Pancreas (tissue), 10 donors: ENCODE results near the gene ZNF302. TPM values are rescaled to one million over a fixed set of nuclear protein-coding genes. Genes with fewer than 3 reads are reported as not detected.

Experiments
- ATAC-seq, 4 donors: fragments of 200-7000 bp; cut with Tn5 transposase; one replicate each; pipeline versions ENCODE4 v1.8.0 to v1.9.1; 2020; ENCODE audit warnings: mild to moderate bottlenecking in 4 of 4, moderate library complexity in 4 of 4
- DNase-seq, 6 donors: peaks; one replicate each; pipeline ENCODE4 v3.0.0-alpha.2; 2020
- FAIRE-seq: peaks from 2 replicates; lab custom pipeline; 2012; peaks lifted over from hg19 to GRCh38; lab: Jason Lieb, UNC
- H3K27ac ChIP-seq, 4 donors: fragments of 200-600 bp; sonication (generic); 1 replicate in 3 of 4; 2 replicates in 1 of 4; pipeline versions ENCODE4 v1.5.0 to v1.8.0; 2020
- H3K27me3 ChIP-seq, 4 donors: fragments of 200-600 bp; one replicate each; pipeline ENCODE4 v1.8.0; 2021
- H3K36me3 ChIP-seq, 3 donors: fragments of 200-600 bp; sonication (generic) in 1 of 3; one replicate each; pipeline versions ENCODE4 v1.5.0 to v1.8.0; 2020 to 2021
- H3K4me1 ChIP-seq, 3 donors: fragments of 200-600 bp; one replicate each; pipeline ENCODE4 v1.8.0; 2021
- H3K4me3 ChIP-seq, 4 donors: fragments of 200-600 bp; sonication (generic) in 2 of 4; one replicate each; pipeline versions ENCODE4 v1.5.0 to v1.8.0; 2020 to 2021
- H3K9me3 ChIP-seq, 4 donors: fragments of 200-600 bp; one replicate each; pipeline ENCODE4 v1.8.0; 2021
- CTCF ChIP-seq, 4 donors: fragments of 200-600 bp; sonication (generic) in 3 of 4; IDR thresholded peaks; one replicate each; pipeline versions ENCODE4 v1.5.0 to v1.8.0; 2021; ENCODE audit warnings: antibody characterized with exemption in 4 of 4
- WGBS, 2 donors: extraction: QIAGEN DNeasy Blood & Tissue Kit; methylation state at CpG; one replicate each; pipeline ENCODE4 v1.1.7; 2013; 5-methylcytosine and 5-hydroxymethylcytosine counted together
- intact Hi-C, 3 donors: fragments of 100-400 bp; cut with DNase I; formaldehyde crosslinking; loops; one replicate each; pipeline versions ENCODE4 v1.11.1 to v1.14.2; 2022
- polyA plus RNA-seq, 2 donors: library from polyadenylated mRNA; stranded (reverse); fragments of 200-250 nt; gene quantifications; one replicate each; pipeline ENCODE4 v1.2.3, GENCODE V29; 2013
- total RNA-seq, 6 donors: library from RNA; stranded (reverse); fragmentation: NEBNext Ultra II Directional in 4 of 6; extraction: Animal tissue kit (Norgen Biotek cat#: 25700) in 4 of 6; gene quantifications; one replicate each; pipeline versions ENCODE4 v1.2.1 to v1.2.4, GENCODE V29; 2021 to 2023
- donor health status: healthy with polysubstance abuse.
- donor health status: DM: no; HTN: no; CAD: no; lungs with moderate emphysema.
- donor health status: DM: no; HTN: no; CAD: no.
- donor health status: control.
- donor health status: control.
- donor health status: Bipolar disorder and iron deficiency.
- donor health status: DM: yes; HTN: yes; CAD: no.
- donor health status: DM: no; HTN: no; CAD: no.
- donor health status: DM: no; HTN: no; CAD: no.
- donor health status: DM: yes; HTN: yes; CAD: no.

Gene ZNF302
- total and polyA plus RNA-seq, 8 donors, result 12.2 to 26.6 (median 16.4) TPM

- H3K36me3 ChIP-seq, result peaks cover 0 to 6% (median 3%) of the 10 kb centered on the region in 3 donors
- no peak for TF ChIP-seq CTCF (IDR thresholded peaks at IDR 0.05)
- peaks cover 0 to 18% (median 6%) of the 10 kb centered on the region in 3 donors for H3K4me1 ChIP-seq
- H3K9me3 ChIP-seq, result no peaks in the 10 kb centered on the region
- H3K27ac ChIP-seq, result peak overlapping the region; percentile 98 to 100 (median 100)
- ATAC-seq (no peak), FAIRE-seq (no peak), DNase-seq (peak; percentile 23 to 74 (median 42))
- 24 to 27% methylated on average over 14 to 15 of the region's 15 CpGs for WGBS, 2 donors
- intact Hi-C loops, result no loop called here
- no peaks in the 10 kb centered on the region for H3K27me3 ChIP-seq
- H3K4me3 ChIP-seq, result peak overlapping the region; percentile 67 to 88 (median 76)
Observed at GRCh38 chr19:34732612-34733211, 55.2 kb downstream of the ZNF302 start.

GRCh38 chr19:34733266-34733745 is 55.8 kb downstream of the ZNF302 start:
- DNase-seq, result peak in 3 of 6 donors; percentile 66 to 79 (median 72)
- FAIRE-seq, result no peak
- no peaks in the 10 kb centered on the region for H3K27me3 ChIP-seq
- WGBS, 2 donors, result 0 to 1% methylated on average over 13 of the region's 13 CpGs
- TF ChIP-seq CTCF (IDR thresholded peaks at IDR 0.05), result no peak
- intact Hi-C loops, result no loop called here
- peak overlapping the region; percentile 98 to 100 (median 100) for H3K27ac ChIP-seq
- peaks cover 0 to 12% (median 4%) of the 10 kb centered on the region in 3 donors for H3K36me3 ChIP-seq
- H3K4me1 ChIP-seq, result peaks cover 0 to 18% (median 6%) of the 10 kb centered on the region in 3 donors
- peak overlapping the region; percentile 67 to 88 (median 76) for H3K4me3 ChIP-seq
- ATAC-seq, result peak; percentile 29 to 57 (median 43)
- no peaks in the 10 kb centered on the region for H3K9me3 ChIP-seq

- H3K36me3 ChIP-seq, result peaks cover 0 to 17% (median 8%) of the 10 kb centered on the region in 3 donors
- no peak for TF ChIP-seq CTCF (IDR thresholded peaks at IDR 0.05)
- 0 to 1% methylated on average over 67 of the region's 67 CpGs for WGBS, 2 donors
- H3K4me3 ChIP-seq, result peak within 1 kb of the TSS; percentile 67 to 88 (median 76)
- intact Hi-C loops, result no loop called here
- no peaks in the 10 kb centered on the region for H3K27me3 ChIP-seq
- peaks cover 0 to 18% (median 6%) of the 10 kb centered on the region in 3 donors for H3K4me1 ChIP-seq
- ATAC-seq (peak; percentile 88 to 96 (median 89)), DNase-seq (peak; percentile 86 to 93 (median 90)), FAIRE-seq (no peak)
- peaks cover 0 to 3% (median 0%) of the 10 kb centered on the region in 4 donors for H3K9me3 ChIP-seq
- H3K27ac ChIP-seq, result peak within 1 kb of the TSS; percentile 98 to 100 (median 100)
Observed at GRCh38 chr19:34733746-34734536, 56.5 kb downstream of the ZNF302 start, which contains the start of gene ZNF181. TSS of gene ZNF181 (plus strand) at chr19:34734243. CDS start at chr19:34735038, 795 bp downstream.

GRCh38 chr19:34734537-34735103 is 57.1 kb downstream of the ZNF302 start:
- ATAC-seq (peak; percentile 52 to 70 (median 60)), FAIRE-seq (no peak), DNase-seq (peak in 4 of 6 donors; percentile 57 to 83 (median 74))
- Histone ChIP-seq H3K27ac (peak overlapping the region; percentile 98 to 100 (median 100)), H3K27me3 (no peaks in the 10 kb centered on the region), H3K4me3 (peak overlapping the region; percentile 67 to 88 (median 76)), H3K9me3 (peaks cover 0 to 10% (median under 1%) of the 10 kb centered on the region in 4 donors), H3K36me3 (peaks cover 0 to 24% (median 14%) of the 10 kb centered on the region in 3 donors), H3K4me1 (peaks cover 0 to 18% (median 6%) of the 10 kb centered on the region in 3 donors)
- TF ChIP-seq CTCF (IDR thresholded peaks at IDR 0.05), result no peak
- intact Hi-C loops, result no loop called here
- 2% methylated on average over 16 of the region's 16 CpGs for WGBS, 2 donors

Other genes starting within 250 kb of the ZNF302 start
- 10 to 100 TPM; 31.0 to 42.1 (median 37.5) TPM for gene UBA2, start 249.3 kb upstream of the ZNF302 start, total RNA-seq
- 10 to 100 TPM; 22.7 to 38.8 TPM for gene UBA2, start 249.3 kb upstream of the ZNF302 start, polyA plus RNA-seq
- 10 to 100 TPM in 1 of 6 donors, 1 to 10 TPM in 5; 3.4 to 11.3 (median 4.4) TPM for gene WTIP, start 195.9 kb upstream of the ZNF302 start, total RNA-seq
- gene WTIP, start 195.9 kb upstream of the ZNF302 start, polyA plus RNA-seq, result 1 to 10 TPM; 3.9 to 4.9 TPM
- 1 to 10 TPM in 2 of 6 donors, under 1 TPM in 4; 0.46 to 2.1 (median 0.92) TPM for gene SCGB2B2, start 519 bp upstream of the ZNF302 start, total RNA-seq
- gene SCGB2B2, start 519 bp upstream of the ZNF302 start, polyA plus RNA-seq, result under 1 TPM; 0.42 to 0.75 TPM
- 10 to 100 TPM in 1 of 6 donors, 1 to 10 TPM in 5; 5.7 to 10.1 (median 7.5) TPM for gene ZNF181, start 56.6 kb downstream of the ZNF302 start, total RNA-seq
- 10 to 100 TPM in 1 of 2 donors, 1 to 10 TPM in 1; 5.3 to 12.1 TPM for gene ZNF181, start 56.6 kb downstream of the ZNF302 start, polyA plus RNA-seq
- gene ZNF599, start 95.5 kb downstream of the ZNF302 start, total RNA-seq, result 1 to 10 TPM; 2.2 to 5.2 (median 2.8) TPM
- 1 to 10 TPM; 3.5 to 6.8 TPM for gene ZNF599, start 95.5 kb downstream of the ZNF302 start, polyA plus RNA-seq
- 1 to 10 TPM; 1.1 to 3.1 (median 2.2) TPM for gene ZNF30, start 249.2 kb downstream of the ZNF302 start, total RNA-seq
- gene ZNF30, start 249.2 kb downstream of the ZNF302 start, polyA plus RNA-seq, result 1 to 10 TPM; 2.8 to 3.1 TPM